ENCODE measurements around the gene MAFF. TPM values are rescaled to one million over a fixed set of nuclear protein-coding genes. Genes with fewer than 3 reads are reported as not detected.

MAFF gene
- total and polyA plus RNA-seq, 2 donors, result 3.4 to 13.0 TPM

DNA sequence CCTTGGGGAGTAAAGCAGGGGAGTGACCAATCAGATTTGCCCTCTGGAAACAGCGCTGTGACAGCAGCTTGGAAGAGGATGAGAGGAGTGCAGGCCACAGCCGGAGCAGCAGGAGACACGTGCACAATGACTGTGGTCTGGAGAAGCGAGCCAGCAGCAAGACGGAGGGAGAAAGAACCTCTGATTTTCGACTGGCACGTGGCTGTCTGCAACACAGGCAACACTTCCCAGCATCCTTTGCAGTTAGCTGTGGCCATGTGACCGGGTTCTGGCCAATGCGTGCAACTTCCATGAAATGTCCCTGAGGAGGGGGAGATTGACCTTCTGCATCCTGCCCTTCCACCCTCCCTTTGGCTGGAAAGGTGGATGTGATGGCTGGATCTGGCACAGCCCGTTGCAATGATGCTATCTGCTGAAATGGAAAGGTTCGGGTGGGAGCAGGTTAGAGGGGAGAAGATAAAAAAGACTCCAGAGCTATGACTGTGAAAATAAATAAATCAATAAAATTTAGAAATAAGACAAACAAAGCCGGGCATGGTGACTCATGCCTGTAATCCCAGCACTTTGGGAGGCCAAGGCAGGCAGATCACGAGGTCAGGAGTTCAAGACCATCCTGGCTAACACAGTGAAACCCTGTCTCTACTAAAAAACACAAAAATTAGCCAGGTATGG, 35.7 kb upstream of the MAFF start:
- no peaks in the 10 kb centered on the region for H3K9me3 ChIP-seq (ENCODE audit: control insufficient read depth in 2 of 2, insufficient read depth in 1 of 2, low read length in 1 of 2)
- H3K36me3 ChIP-seq (ENCODE audit: control insufficient read depth in 2 of 2, insufficient read depth in 2 of 2, low read length in 1 of 2), result peaks cover 28 to 50% of the 10 kb centered on the region in 2 donors
- peaks cover 0 to 15% of the 10 kb centered on the region in 2 donors for H3K4me1 ChIP-seq (ENCODE audit: control insufficient read depth in 2 of 2, insufficient read depth in 2 of 2, low read length in 2 of 2)
- no peak overlapping the region for H3K4me3 ChIP-seq (ENCODE audit: low read length in 2 of 2)
- H3K27ac ChIP-seq (ENCODE audit: low read depth in 1 of 2, low read length in 1 of 2), result no peak overlapping the region
- H3K27me3 ChIP-seq (ENCODE audit: control insufficient read depth in 2 of 2, insufficient read depth in 1 of 2, low read length in 1 of 2), result no peaks in the 10 kb centered on the region
- DNase-seq (ENCODE audit: low read depth in 6 of 9, low spot score in 9 of 9), result no peak
- 97% methylated on average over 13 of the region's 13 CpGs for WGBS

DNA sequence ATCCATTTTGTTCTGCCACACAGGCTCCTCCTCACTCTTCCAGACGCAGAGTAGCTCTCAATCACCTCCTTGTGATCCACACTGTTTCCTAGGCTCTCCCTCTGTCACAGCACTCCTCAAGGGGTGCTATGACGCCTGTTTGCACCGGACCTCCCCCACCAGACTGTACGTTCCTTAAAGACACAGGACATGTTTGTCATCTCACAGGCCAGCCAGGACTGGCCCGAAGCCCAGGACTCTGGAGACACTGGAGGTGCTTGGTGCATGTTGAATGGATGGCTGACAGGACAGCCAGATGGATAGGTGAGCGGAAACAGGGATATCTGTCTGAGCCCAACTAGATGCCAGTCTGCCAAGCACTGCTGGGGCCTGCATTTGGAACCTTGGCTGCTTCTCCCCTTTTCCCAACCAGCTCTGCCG, 33.8 kb upstream of the MAFF start:
- no peak for DNase-seq (ENCODE audit: low read depth in 6 of 9, low spot score in 9 of 9)
- 94% methylated on average over 7 of the region's 7 CpGs for WGBS
- H3K27me3 ChIP-seq (ENCODE audit: control insufficient read depth in 2 of 2, insufficient read depth in 1 of 2, low read length in 1 of 2), result no peaks in the 10 kb centered on the region
- H3K4me1 ChIP-seq (ENCODE audit: control insufficient read depth in 2 of 2, insufficient read depth in 2 of 2, low read length in 2 of 2), result peaks cover 0 to 7% of the 10 kb centered on the region in 2 donors
- H3K27ac ChIP-seq (ENCODE audit: low read depth in 1 of 2, low read length in 1 of 2), result peak overlapping the region in 1 of 2 donors; percentile 26
- H3K9me3 ChIP-seq (ENCODE audit: control insufficient read depth in 2 of 2, insufficient read depth in 1 of 2, low read length in 1 of 2), result no peaks in the 10 kb centered on the region
- H3K4me3 ChIP-seq (ENCODE audit: low read length in 2 of 2), result no peak overlapping the region
- peaks cover 28 to 42% of the 10 kb centered on the region in 2 donors for H3K36me3 ChIP-seq (ENCODE audit: control insufficient read depth in 2 of 2, insufficient read depth in 2 of 2, low read length in 1 of 2)

DNA sequence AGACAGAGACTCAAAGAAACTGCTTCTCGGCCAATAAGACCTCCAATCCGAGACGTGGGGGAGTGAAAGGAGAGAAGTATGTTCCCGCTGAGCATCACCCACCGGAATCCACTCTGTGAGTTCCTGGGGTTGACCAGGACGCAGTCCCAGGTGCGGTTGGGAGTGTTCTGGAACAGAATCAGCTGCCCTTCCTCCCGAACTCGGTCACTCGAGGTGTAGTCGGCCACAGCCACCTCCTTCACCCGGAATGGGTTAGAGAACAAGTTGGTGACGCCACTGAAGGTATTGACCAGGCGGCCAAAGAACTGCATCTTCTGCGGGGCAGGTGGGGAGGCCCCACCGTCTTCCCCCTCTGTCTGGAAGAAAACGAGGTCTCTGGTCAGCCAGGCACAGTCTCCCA, 32.7 kb upstream of the MAFF start:
- H3K4me1 ChIP-seq (ENCODE audit: control insufficient read depth in 2 of 2, insufficient read depth in 2 of 2, low read length in 2 of 2), result peaks cover 0 to 4% of the 10 kb centered on the region in 2 donors

DNA sequence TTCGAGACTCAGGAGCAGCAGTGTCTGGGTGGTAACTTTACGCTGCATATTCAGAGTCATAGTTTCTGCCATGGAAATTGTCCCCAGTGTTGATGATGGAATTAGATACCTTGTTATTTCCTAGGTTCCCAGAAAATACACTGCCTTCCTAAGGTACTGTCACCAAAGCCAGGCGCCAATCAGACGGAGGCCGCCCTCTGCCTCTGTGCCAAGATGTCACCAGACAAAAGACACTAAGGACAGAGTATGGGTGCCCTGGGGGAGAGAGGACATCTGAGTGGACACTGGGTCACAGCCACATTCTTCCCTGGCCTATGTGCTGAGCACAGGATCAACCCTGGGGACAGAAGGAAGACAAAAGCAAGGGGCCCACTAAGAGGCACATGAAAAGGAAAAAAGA, 31.3 kb upstream of the MAFF start:
- Histone ChIP-seq H3K27me3 (ENCODE audit: control insufficient read depth in 2 of 2, insufficient read depth in 1 of 2, low read length in 1 of 2) (no peaks in the 10 kb centered on the region), H3K4me3 (ENCODE audit: low read length in 2 of 2) (no peak overlapping the region), H3K4me1 (ENCODE audit: control insufficient read depth in 2 of 2, insufficient read depth in 2 of 2, low read length in 2 of 2) (peaks cover 0 to 5% of the 10 kb centered on the region in 2 donors), H3K9me3 (ENCODE audit: control insufficient read depth in 2 of 2, insufficient read depth in 1 of 2, low read length in 1 of 2) (no peaks in the 10 kb centered on the region), H3K36me3 (ENCODE audit: control insufficient read depth in 2 of 2, insufficient read depth in 2 of 2, low read length in 1 of 2) (peaks cover 21 to 27% of the 10 kb centered on the region in 2 donors), H3K27ac (ENCODE audit: low read depth in 1 of 2, low read length in 1 of 2) (no peak overlapping the region)
- 98% methylated on average over 5 of the region's 5 CpGs for WGBS
- no peak for DNase-seq (ENCODE audit: low read depth in 6 of 9, low spot score in 9 of 9)

More for the DNA sequence above, 32.7 kb upstream of the MAFF start:
- WGBS, result 95% methylated on average over 17 of the region's 17 CpGs
- Histone ChIP-seq H3K9me3 (ENCODE audit: control insufficient read depth in 2 of 2, insufficient read depth in 1 of 2, low read length in 1 of 2) (no peaks in the 10 kb centered on the region), H3K4me3 (ENCODE audit: low read length in 2 of 2) (no peak overlapping the region), H3K27ac (ENCODE audit: low read depth in 1 of 2, low read length in 1 of 2) (no peak overlapping the region), H3K27me3 (ENCODE audit: control insufficient read depth in 2 of 2, insufficient read depth in 1 of 2, low read length in 1 of 2) (no peaks in the 10 kb centered on the region), H3K36me3 (ENCODE audit: control insufficient read depth in 2 of 2, insufficient read depth in 2 of 2, low read length in 1 of 2) (peaks cover 26 to 39% of the 10 kb centered on the region in 2 donors)
- no peak for DNase-seq (ENCODE audit: low read depth in 6 of 9, low spot score in 9 of 9)

DNA sequence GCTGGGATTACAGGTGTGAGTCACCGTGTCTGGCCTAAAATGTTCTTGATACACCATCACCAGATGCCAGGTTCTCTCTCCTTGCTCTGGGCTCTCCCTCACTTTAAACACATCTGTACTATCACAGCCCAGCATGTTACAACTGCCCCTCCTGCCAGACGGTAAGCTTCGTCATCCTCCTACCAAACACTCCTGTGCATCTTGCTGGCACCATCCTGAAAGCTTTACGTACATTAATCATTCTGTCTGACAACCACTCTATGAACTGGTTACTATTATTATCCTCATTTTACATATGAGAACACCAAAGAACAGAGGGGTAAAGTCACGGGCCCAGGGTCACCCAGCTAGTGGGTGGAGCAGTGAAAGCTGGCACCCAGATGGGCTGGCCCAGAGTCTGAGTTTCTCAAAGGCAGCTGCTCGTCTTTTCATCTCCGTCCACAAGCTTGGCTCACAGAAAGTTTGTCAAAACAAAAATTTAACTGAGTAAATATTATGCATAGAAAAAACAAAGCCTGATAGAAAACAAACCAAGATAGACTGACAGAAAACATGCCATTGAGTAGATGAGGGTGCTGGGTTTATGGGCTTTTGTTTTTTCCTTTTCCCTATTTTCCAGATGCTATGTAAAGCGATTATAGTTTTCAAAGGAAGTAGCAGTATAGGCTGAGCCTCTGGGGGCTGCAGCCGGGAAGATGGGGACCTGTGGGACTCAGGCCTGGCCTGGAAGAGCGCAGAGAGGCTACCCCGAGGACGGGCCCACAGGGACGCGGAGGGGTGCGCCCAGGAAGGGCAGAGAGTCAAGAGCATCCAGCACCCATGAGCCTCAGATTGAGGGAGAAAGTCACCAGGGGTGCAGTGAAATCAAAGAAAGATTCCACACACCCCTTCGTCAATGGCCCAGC, 29.6 kb upstream of the MAFF start:
- Histone ChIP-seq H3K4me1 (ENCODE audit: control insufficient read depth in 2 of 2, insufficient read depth in 2 of 2, low read length in 2 of 2) (peaks cover 3 to 22% of the 10 kb centered on the region in 2 donors), H3K27me3 (ENCODE audit: control insufficient read depth in 2 of 2, insufficient read depth in 1 of 2, low read length in 1 of 2) (no peaks in the 10 kb centered on the region), H3K36me3 (ENCODE audit: control insufficient read depth in 2 of 2, insufficient read depth in 2 of 2, low read length in 1 of 2) (peaks cover 15 to 22% of the 10 kb centered on the region in 2 donors), H3K4me3 (ENCODE audit: low read length in 2 of 2) (no peak overlapping the region), H3K9me3 (ENCODE audit: control insufficient read depth in 2 of 2, insufficient read depth in 1 of 2, low read length in 1 of 2) (peaks cover 0 to 5% of the 10 kb centered on the region in 2 donors), H3K27ac (ENCODE audit: low read depth in 1 of 2, low read length in 1 of 2) (peak overlapping the region in 1 of 2 donors; percentile 12)
- 86% methylated on average over 16 of the region's 16 CpGs for WGBS
- no peak for DNase-seq (ENCODE audit: low read depth in 6 of 9, low spot score in 9 of 9)

DNA sequence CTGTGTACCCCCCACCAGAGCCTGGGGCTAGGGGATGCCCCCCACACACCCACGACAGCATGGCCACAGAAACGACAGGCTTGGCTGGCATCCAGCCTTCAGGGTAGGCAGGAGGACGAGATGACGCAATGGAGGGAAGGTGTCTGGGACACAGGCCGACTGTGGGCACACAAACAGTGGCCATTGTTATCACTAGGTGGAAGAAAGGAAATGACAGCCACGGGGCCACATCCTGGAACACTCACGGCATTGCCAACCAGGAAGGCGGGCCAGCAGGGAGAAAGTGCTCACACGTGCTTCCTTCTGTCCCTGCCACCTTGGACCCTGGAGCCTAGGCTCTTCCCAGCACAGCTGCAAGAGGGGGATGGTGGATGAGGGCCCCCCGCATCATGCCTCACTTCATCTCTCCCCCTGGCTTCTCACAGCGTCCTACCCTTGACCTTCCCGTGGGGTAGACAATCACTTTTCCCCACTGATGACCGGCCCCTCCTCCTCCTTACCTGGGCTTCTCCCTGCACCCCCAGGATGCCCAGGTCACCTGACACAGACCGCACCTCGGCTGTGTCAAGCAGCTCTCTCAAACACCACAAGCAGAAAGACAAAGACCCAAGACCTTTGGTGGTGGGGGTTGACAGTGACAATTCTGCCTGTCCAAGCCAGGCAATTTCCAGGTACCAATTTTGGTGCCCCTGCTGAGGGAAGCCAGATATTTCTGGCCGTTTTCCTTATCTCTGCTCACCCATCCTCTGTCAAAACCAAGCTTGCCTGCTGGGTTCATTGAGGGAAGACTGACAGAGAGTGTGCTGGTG, 28.8 kb upstream of the MAFF start:
- Histone ChIP-seq H3K9me3 (ENCODE audit: control insufficient read depth in 2 of 2, insufficient read depth in 1 of 2, low read length in 1 of 2) (peaks cover 0 to 5% of the 10 kb centered on the region in 2 donors), H3K4me3 (ENCODE audit: low read length in 2 of 2) (no peak overlapping the region), H3K36me3 (ENCODE audit: control insufficient read depth in 2 of 2, insufficient read depth in 2 of 2, low read length in 1 of 2) (peaks cover 6 to 15% of the 10 kb centered on the region in 2 donors), H3K27ac (ENCODE audit: low read depth in 1 of 2, low read length in 1 of 2) (no peak overlapping the region), H3K27me3 (ENCODE audit: control insufficient read depth in 2 of 2, insufficient read depth in 1 of 2, low read length in 1 of 2) (no peaks in the 10 kb centered on the region), H3K4me1 (ENCODE audit: control insufficient read depth in 2 of 2, insufficient read depth in 2 of 2, low read length in 2 of 2) (peaks cover 3 to 23% of the 10 kb centered on the region in 2 donors)
- WGBS, result 65% methylated on average over 16 of the region's 16 CpGs
- DNase-seq (ENCODE audit: low read depth in 6 of 9, low spot score in 9 of 9), result no peak

DNA sequence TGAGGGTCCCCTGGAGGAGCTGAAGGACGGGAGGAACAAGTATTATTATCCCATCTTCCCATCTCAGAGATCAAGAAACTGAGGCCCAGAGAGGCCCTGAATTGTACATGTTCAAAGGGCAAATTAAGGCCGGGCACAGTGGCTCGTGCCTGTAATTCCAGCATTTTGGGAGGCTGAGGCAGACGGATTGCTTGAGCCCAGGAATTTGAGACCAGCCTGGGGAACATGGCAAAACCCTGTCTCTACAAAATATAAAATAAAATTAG, 28.2 kb upstream of the MAFF start:
- Histone ChIP-seq H3K9me3 (ENCODE audit: control insufficient read depth in 2 of 2, insufficient read depth in 1 of 2, low read length in 1 of 2) (peaks cover 0 to 5% of the 10 kb centered on the region in 2 donors), H3K4me3 (ENCODE audit: low read length in 2 of 2) (no peak overlapping the region), H3K36me3 (ENCODE audit: control insufficient read depth in 2 of 2, insufficient read depth in 2 of 2, low read length in 1 of 2) (peaks cover 3 to 13% of the 10 kb centered on the region in 2 donors), H3K27ac (ENCODE audit: low read depth in 1 of 2, low read length in 1 of 2) (no peak overlapping the region), H3K27me3 (ENCODE audit: control insufficient read depth in 2 of 2, insufficient read depth in 1 of 2, low read length in 1 of 2) (no peaks in the 10 kb centered on the region), H3K4me1 (ENCODE audit: control insufficient read depth in 2 of 2, insufficient read depth in 2 of 2, low read length in 2 of 2) (peaks cover 3 to 23% of the 10 kb centered on the region in 2 donors)
- 99% methylated on average over 4 of the region's 4 CpGs for WGBS
- DNase-seq (ENCODE audit: low read depth in 6 of 9, low spot score in 9 of 9), result no peak

DNA sequence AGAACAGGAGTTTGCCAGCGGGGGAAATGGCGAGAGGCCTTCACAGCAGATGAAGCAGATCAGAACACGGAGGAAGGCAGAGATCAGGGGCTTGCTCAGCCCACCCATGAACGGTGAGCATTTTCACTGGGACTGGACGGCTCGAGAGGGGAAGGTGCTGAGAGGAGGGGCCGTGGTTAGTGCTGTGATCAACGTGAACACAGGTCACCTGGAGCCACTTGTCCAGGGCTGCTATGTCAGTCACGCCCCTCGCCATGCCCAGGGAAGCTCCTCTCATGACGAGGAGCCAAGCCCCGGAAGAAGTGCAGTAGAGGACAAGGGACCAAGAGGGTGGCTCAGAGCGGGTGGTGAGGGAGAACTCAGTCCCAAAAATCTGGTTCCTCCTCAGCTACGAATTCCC, 27.2 kb upstream of the MAFF start:
- Histone ChIP-seq H3K9me3 (ENCODE audit: control insufficient read depth in 2 of 2, insufficient read depth in 1 of 2, low read length in 1 of 2) (peaks cover 0 to 5% of the 10 kb centered on the region in 2 donors), H3K27ac (ENCODE audit: low read depth in 1 of 2, low read length in 1 of 2) (no peak overlapping the region), H3K4me1 (ENCODE audit: control insufficient read depth in 2 of 2, insufficient read depth in 2 of 2, low read length in 2 of 2) (peaks cover 3 to 23% of the 10 kb centered on the region in 2 donors), H3K27me3 (ENCODE audit: control insufficient read depth in 2 of 2, insufficient read depth in 1 of 2, low read length in 1 of 2) (no peaks in the 10 kb centered on the region), H3K36me3 (ENCODE audit: control insufficient read depth in 2 of 2, insufficient read depth in 2 of 2, low read length in 1 of 2) (peaks cover 0 to 7% of the 10 kb centered on the region in 2 donors), H3K4me3 (ENCODE audit: low read length in 2 of 2) (no peak overlapping the region)
- DNase-seq (ENCODE audit: low read depth in 6 of 9, low spot score in 9 of 9), result no peak
- 91% methylated on average over 14 of the region's 14 CpGs for WGBS

All from thymus (tissue), 11 donors.